HepG2 (cell line): ENCODE results near the gene CD81. TPM values are rescaled to one million over a fixed set of nuclear protein-coding genes. Genes with fewer than 3 reads are reported as not detected.

ENCODE experiments used
- ATAC-seq: fragments of 200-7000 bp; cut with Tn5 transposase; 3 replicates; pipeline ENCODE4 v1.9.1; 2020; ENCODE audit warnings: mild to moderate bottlenecking, moderate library complexity
- BruUV-seq: library from RNA; stranded (reverse); fragments of 400-500 nt; replicated peaks from 2 replicates; lab custom pipeline; 2021; lab: Mats Ljungman, UMichigan
- CTCF ChIA-PET: fragments of 300-600 bp; formaldehyde crosslinking; extraction: SDS; loops from one replicate; lab custom pipeline; 2021; ENCODE audit warnings: low total read pairs, inconsistent platforms, low intra/inter-chr PET ratio; lab: Yijun Ruan, JAX
- POLR2A ChIA-PET: fragments of 350-600 bp; sonication (Branson Sonifier 250); formaldehyde crosslinking; loops from one replicate; lab custom pipeline; 2020; ENCODE audit warnings: antibody characterized with exemption, inconsistent platforms; lab: Yijun Ruan, JAX
- DNase-seq: peaks from one replicate; pipeline ENCODE4 v3.0.0-alpha.2; 2015; ENCODE audit warnings: low spot score
- FAIRE-seq: peaks from 3 replicates; lab custom pipeline; 2011; peaks lifted over from hg19 to GRCh38; lab: Jason Lieb, UNC
- H2AFZ ChIP-seq: one replicate; pipeline ENCODE4 v1.6.1; 2011; ENCODE audit warnings: low read length, inconsistent platforms
- H3K27ac ChIP-seq: fragments of 300-600 bp; 3 replicates; pipeline ENCODE4 v1.8.0; 2011; ENCODE audit warnings: mixed run types, mild to moderate bottlenecking, mixed read lengths, low read length, inconsistent platforms; ENCODE audit not compliant: insufficient read depth; ENCODE audit errors: extremely low read length
- H3K27me3 ChIP-seq, 2 experiments: fragments of 200-600 bp in 1 of 2; 2 replicates in 1 of 2; 3 replicates in 1 of 2; pipeline versions ENCODE4 v1.6.0 to v1.8.0; 2011; ENCODE audit warnings: low read length in 2 of 2, mild to moderate bottlenecking in 2 of 2, moderate library complexity in 2 of 2, inconsistent platforms in 1 of 2; ENCODE audit not compliant: insufficient read depth in 2 of 2, control insufficient read depth in 1 of 2
- H3K36me3 ChIP-seq, 2 experiments: fragments of 200-600 bp in 1 of 2; replicated peaks in 1 of 2; 2 replicates in 1 of 2; 3 replicates in 1 of 2; pipeline versions ENCODE4 v1.5.1 to v1.8.0; 2011; ENCODE audit warnings: low read length in 2 of 2, inconsistent platforms in 1 of 2; ENCODE audit not compliant: insufficient read depth in 2 of 2, control insufficient read depth in 1 of 2
- H3K4me1 ChIP-seq: 2 replicates; pipeline ENCODE4 v1.5.1; 2012; ENCODE audit warnings: low read length, inconsistent platforms; ENCODE audit not compliant: insufficient read depth
- H3K4me2 ChIP-seq: 2 replicates; pipeline ENCODE4 v1.6.0; 2011; ENCODE audit warnings: low read depth, low read length, inconsistent platforms
- H3K4me3 ChIP-seq, 3 experiments: fragments of 200-600 bp in 1 of 3; sonication (generic), shearing (Covaris generic) in 1 of 3; replicated peaks in 1 of 3; 2 replicates each; pipeline ENCODE4 v1.5.1; 2011 to 2016; ENCODE audit warnings: low read length in 3 of 3, inconsistent platforms in 2 of 3, low read depth in 2 of 3, mild to moderate bottlenecking in 2 of 3, control low read depth in 1 of 3, mixed read lengths in 1 of 3; ENCODE audit not compliant: insufficient read depth in 1 of 3
- H3K79me2 ChIP-seq: one replicate; pipeline ENCODE4 v1.6.1; 2011; ENCODE audit warnings: low read length, inconsistent platforms; ENCODE audit not compliant: insufficient read depth
- H3K9ac ChIP-seq: 2 replicates; pipeline ENCODE4 v1.6.0; 2011; ENCODE audit warnings: mild to moderate bottlenecking, low read depth, low read length, inconsistent platforms; ENCODE audit not compliant: insufficient read depth
- H3K9me3 ChIP-seq: 2 replicates; pipeline ENCODE4 v1.5.1; 2012; ENCODE audit warnings: mild to moderate bottlenecking, low read length
- H4K20me1 ChIP-seq: 2 replicates; pipeline ENCODE4 v1.6.0; 2011; ENCODE audit warnings: inconsistent platforms, mild to moderate bottlenecking, low read length, moderate library complexity; ENCODE audit not compliant: insufficient read depth
- IKZF4 ChIP-seq: sonication (generic); formaldehyde crosslinking; IDR thresholded peaks from 2 replicates; pipeline ENCODE4 v1.5.1; 2020; ENCODE audit warnings: borderline replicate concordance, mild to moderate bottlenecking, low read depth, missing genetic modification reagents; ENCODE audit errors: not compliant biosample characterization
- MED13 ChIP-seq: sonication (generic); formaldehyde crosslinking; IDR thresholded peaks from 2 replicates; pipeline ENCODE4 v1.5.0; 2020; ENCODE audit warnings: missing genetic modification reagents
- SIX1 ChIP-seq: sonication (generic); formaldehyde crosslinking; IDR thresholded peaks from 2 replicates; pipeline ENCODE4 v1.4.0; 2020; ENCODE audit warnings: missing genetic modification reagents, borderline replicate concordance
- SRSF1 ChIP-seq: fragments of 200-400 bp; formaldehyde crosslinking; optimal IDR thresholded peaks from 2 replicates; pipeline ENCODE3; 2017; ENCODE audit warnings: mild to moderate bottlenecking, low read depth, low read length, moderate library complexity
- ZFP41 ChIP-seq: sonication (generic); formaldehyde crosslinking; IDR thresholded peaks from 2 replicates; pipeline ENCODE4 v1.4.0; 2020; ENCODE audit warnings: mild to moderate bottlenecking, missing genetic modification reagents, borderline replicate concordance
- ZNF124 ChIP-seq: sonication (generic); formaldehyde crosslinking; IDR thresholded peaks from 2 replicates; pipeline ENCODE4 v1.4.0; 2020; ENCODE audit warnings: missing genetic modification reagents
- ZNF17 ChIP-seq: sonication (generic); formaldehyde crosslinking; IDR thresholded peaks from 2 replicates; pipeline ENCODE4 v1.5.0; 2020; ENCODE audit warnings: mild to moderate bottlenecking, missing genetic modification reagents
- ZNF234 ChIP-seq: sonication (generic); formaldehyde crosslinking; conservative IDR thresholded peaks from 2 replicates; pipeline ENCODE4 v1.5.1; 2020; ENCODE audit warnings: mild to moderate bottlenecking, missing genetic modification reagents
- ZNF501 ChIP-seq: sonication (generic); formaldehyde crosslinking; IDR thresholded peaks from 2 replicates; pipeline ENCODE4 v1.5.1; 2020; ENCODE audit warnings: mild to moderate bottlenecking, moderate library complexity, missing genetic modification reagents
- WGBS: methylation state at CpG from one replicate; pipeline ENCODE4 v1.1.6; 2017; ENCODE audit warnings: low lambda C conversion rate; 5-methylcytosine and 5-hydroxymethylcytosine counted together
- in situ Hi-C: cut with HindIII; loops from 2 replicates; pipeline ENCODE4 v1.10.0; 2017; ENCODE audit warnings: low pct_unique_long_range_greater_than_20kb; ENCODE audit not compliant: extremely low pct_ligation_motif_present
- intact Hi-C: fragments of 100-400 bp; cut with micrococcal nuclease; formaldehyde crosslinking; loops from one replicate; pipeline ENCODE4 v1.10.0; 2022; ENCODE audit not compliant: unreplicated experiment
- polyA plus RNA-seq, 8 experiments: library from polyadenylated mRNA; depleted of rRNA in 3 of 8; stranded (reverse) in 7 of 8; unstranded in 1 of 8; fragments of >200 nt; fragmentation: Illumina TruSeq in 4 of 8; extraction: Trizol in 4 of 8; gene quantifications; 2 replicates each; pipeline versions ENCODE4 v1.2.1 to v1.2.3, GENCODE V29; 2011 to 2016; ENCODE audit warnings: low read depth in 4 of 8, missing spikeins in 1 of 8, mixed read lengths in 1 of 8; ENCODE audit not compliant: insufficient read depth in 1 of 8
- total RNA-seq, 5 experiments: library from RNA; depleted of rRNA; stranded (reverse); fragments of >200 nt; fragmentation: Illumina TruSeq; extraction: Trizol; gene quantifications; 2 replicates each; pipeline ENCODE4 v1.2.3, GENCODE V29; 2016; ENCODE audit warnings: low read depth in 1 of 5
- TF ChIP-seq, protein P1 (sequence below): sonication (generic); formaldehyde crosslinking; IDR thresholded peaks from 2 replicates; pipeline ENCODE4 v1.4.0; 2020; ENCODE audit warnings: missing genetic modification reagents, borderline replicate concordance
- TF ChIP-seq, protein P2 (sequence below): fragments of 450-650 bp; IDR thresholded peaks from 2 replicates; pipeline ENCODE4 v1.6.1; 2016
- TF ChIP-seq, protein P3 (sequence below): sonication (generic); formaldehyde crosslinking; IDR thresholded peaks from 2 replicates; pipeline ENCODE4 v1.4.0; 2020; ENCODE audit warnings: missing genetic modification reagents
- TF ChIP-seq, protein P4 (sequence below): conservative IDR thresholded peaks from 2 replicates; pipeline ENCODE4 v1.6.1; 2018; ENCODE audit warnings: missing genetic modification reagents
- TF ChIP-seq, protein P5 (sequence below): sonication (generic); formaldehyde crosslinking; IDR thresholded peaks from 2 replicates; pipeline ENCODE4 v1.8.0; 2022; ENCODE audit warnings: mild to moderate bottlenecking, missing genetic modification reagents, moderate library complexity

Gene CD81
- total and polyA plus RNA-seq, 2 of the 13 experiments (the other 11 are each of a cell fraction or from before 2014, with no cell fraction given): not detected

DNA sequence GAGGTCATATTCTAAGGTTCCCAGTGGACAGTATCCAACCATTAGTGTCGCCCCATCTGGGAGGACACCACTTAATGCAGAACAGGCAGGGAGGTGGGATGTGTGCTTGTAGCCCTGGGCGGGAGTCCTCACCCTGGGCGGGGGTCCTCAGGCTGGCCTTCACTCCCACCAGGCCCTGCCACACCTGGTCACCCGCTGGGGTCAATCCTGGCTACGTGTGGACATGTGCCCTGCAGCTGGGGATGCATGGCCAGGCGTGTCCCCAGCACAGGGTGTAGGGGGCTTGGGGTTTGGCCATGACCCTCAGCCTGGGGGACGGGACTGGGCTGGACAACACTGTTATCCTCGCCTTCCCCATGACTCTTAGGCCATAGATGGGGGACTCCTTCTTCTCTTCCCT, 48.4 kb downstream of the CD81 start:
- BruUV-seq: no TSS peak
- no peaks in the 10 kb centered on the region for H3K36me3 ChIP-seq
- no peak overlapping the region for H3K9ac ChIP-seq
- no peaks in the 10 kb centered on the region for H3K9me3 ChIP-seq
- FAIRE-seq (no peak), DNase-seq (no peak), ATAC-seq (no peak)
- no peaks in the 10 kb centered on the region for H3K79me2 ChIP-seq
- ChIA-PET POLR2A (no interaction called here), CTCF (no interaction called here)
- peaks cover 8% of the 10 kb centered on the region; the same call in 1 of the 2 replicates for H3K4me1 ChIP-seq
- H3K4me2 ChIP-seq: no peak overlapping the region
- peaks cover 15 to 58% of the 10 kb centered on the region in 2 experiments for H3K27me3 ChIP-seq
- H3K27ac ChIP-seq: no peak overlapping the region
- H2AFZ ChIP-seq: no peak overlapping the region
- H3K4me3 ChIP-seq: no peak overlapping the region
- H4K20me1 ChIP-seq: no peaks in the 10 kb centered on the region
- intact Hi-C loops: no loop called here
- 25% methylated on average over 6 of the region's 8 CpGs for WGBS
- in situ Hi-C loops: loop anchor here (5.0 to 10.0 kb wide), 2 partner anchors 107 to 269 kb away; partner anchors contain the start of gene KCNQ1OT1
- no peak for TF ChIP-seq ZFP41
- TF ChIP-seq SIX1 (CRISPR knock-in tag): no peak
- TF ChIP-seq, protein P1, sequence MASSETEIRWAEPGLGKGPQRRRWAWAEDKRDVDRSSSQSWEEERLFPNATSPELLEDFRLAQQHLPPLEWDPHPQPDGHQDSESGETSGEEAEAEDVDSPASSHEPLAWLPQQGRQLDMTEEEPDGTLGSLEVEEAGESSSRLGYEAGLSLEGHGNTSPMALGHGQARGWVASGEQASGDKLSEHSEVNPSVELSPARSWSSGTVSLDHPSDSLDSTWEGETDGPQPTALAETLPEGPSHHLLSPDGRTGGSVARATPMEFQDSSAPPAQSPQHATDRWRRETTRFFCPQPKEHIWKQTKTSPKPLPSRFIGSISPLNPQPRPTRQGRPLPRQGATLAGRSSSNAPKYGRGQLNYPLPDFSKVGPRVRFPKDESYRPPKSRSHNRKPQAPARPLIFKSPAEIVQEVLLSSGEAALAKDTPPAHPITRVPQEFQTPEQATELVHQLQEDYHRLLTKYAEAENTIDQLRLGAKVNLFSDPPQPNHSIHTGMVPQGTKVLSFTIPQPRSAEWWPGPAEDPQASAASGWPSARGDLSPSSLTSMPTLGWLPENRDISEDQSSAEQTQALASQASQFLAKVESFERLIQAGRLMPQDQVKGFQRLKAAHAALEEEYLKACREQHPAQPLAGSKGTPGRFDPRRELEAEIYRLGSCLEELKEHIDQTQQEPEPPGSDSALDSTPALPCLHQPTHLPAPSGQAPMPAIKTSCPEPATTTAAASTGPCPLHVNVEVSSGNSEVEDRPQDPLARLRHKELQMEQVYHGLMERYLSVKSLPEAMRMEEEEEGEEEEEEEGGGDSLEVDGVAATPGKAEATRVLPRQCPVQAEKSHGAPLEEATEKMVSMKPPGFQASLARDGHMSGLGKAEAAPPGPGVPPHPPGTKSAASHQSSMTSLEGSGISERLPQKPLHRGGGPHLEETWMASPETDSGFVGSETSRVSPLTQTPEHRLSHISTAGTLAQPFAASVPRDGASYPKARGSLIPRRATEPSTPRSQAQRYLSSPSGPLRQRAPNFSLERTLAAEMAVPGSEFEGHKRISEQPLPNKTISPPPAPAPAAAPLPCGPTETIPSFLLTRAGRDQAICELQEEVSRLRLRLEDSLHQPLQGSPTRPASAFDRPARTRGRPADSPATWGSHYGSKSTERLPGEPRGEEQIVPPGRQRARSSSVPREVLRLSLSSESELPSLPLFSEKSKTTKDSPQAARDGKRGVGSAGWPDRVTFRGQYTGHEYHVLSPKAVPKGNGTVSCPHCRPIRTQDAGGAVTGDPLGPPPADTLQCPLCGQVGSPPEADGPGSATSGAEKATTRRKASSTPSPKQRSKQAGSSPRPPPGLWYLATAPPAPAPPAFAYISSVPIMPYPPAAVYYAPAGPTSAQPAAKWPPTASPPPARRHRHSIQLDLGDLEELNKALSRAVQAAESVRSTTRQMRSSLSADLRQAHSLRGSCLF (CRISPR knock-in tag): no peak
- no peak for TF ChIP-seq ZNF234 (CRISPR knock-in tag)
- TF ChIP-seq, protein P2, sequence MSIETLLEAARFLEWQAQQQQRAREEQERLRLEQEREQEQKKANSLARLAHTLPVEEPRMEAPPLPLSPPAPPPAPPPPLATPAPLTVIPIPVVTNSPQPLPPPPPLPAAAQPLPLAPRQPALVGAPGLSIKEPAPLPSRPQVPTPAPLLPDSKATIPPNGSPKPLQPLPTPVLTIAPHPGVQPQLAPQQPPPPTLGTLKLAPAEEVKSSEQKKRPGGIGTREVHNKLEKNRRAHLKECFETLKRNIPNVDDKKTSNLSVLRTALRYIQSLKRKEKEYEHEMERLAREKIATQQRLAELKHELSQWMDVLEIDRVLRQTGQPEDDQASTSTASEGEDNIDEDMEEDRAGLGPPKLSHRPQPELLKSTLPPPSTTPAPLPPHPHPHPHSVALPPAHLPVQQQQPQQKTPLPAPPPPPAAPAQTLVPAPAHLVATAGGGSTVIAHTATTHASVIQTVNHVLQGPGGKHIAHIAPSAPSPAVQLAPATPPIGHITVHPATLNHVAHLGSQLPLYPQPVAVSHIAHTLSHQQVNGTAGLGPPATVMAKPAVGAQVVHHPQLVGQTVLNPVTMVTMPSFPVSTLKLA: no peak
- TF ChIP-seq SRSF1: no peak
- TF ChIP-seq, protein P3, sequence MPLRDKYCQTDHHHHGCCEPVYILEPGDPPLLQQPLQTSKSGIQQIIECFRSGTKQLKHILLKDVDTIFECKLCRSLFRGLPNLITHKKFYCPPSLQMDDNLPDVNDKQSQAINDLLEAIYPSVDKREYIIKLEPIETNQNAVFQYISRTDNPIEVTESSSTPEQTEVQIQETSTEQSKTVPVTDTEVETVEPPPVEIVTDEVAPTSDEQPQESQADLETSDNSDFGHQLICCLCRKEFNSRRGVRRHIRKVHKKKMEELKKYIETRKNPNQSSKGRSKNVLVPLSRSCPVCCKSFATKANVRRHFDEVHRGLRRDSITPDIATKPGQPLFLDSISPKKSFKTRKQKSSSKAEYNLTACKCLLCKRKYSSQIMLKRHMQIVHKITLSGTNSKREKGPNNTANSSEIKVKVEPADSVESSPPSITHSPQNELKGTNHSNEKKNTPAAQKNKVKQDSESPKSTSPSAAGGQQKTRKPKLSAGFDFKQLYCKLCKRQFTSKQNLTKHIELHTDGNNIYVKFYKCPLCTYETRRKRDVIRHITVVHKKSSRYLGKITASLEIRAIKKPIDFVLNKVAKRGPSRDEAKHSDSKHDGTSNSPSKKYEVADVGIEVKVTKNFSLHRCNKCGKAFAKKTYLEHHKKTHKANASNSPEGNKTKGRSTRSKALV (CRISPR knock-in tag): no peak
- TF ChIP-seq ZNF17 (CRISPR knock-in tag): no peak
- TF ChIP-seq ZNF124 (CRISPR knock-in tag): no peak
- TF ChIP-seq ZNF501 (CRISPR knock-in tag): no peak
- TF ChIP-seq, protein P4, sequence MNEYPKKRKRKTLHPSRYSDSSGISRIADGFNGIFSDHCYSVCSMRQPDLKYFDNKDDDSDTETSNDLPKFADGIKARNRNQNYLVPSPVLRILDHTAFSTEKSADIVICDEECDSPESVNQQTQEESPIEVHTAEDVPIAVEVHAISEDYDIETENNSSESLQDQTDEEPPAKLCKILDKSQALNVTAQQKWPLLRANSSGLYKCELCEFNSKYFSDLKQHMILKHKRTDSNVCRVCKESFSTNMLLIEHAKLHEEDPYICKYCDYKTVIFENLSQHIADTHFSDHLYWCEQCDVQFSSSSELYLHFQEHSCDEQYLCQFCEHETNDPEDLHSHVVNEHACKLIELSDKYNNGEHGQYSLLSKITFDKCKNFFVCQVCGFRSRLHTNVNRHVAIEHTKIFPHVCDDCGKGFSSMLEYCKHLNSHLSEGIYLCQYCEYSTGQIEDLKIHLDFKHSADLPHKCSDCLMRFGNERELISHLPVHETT (CRISPR knock-in tag): no peak
- no peak for TF ChIP-seq IKZF4
- no peak for TF ChIP-seq MED13
- TF ChIP-seq, protein P5, sequence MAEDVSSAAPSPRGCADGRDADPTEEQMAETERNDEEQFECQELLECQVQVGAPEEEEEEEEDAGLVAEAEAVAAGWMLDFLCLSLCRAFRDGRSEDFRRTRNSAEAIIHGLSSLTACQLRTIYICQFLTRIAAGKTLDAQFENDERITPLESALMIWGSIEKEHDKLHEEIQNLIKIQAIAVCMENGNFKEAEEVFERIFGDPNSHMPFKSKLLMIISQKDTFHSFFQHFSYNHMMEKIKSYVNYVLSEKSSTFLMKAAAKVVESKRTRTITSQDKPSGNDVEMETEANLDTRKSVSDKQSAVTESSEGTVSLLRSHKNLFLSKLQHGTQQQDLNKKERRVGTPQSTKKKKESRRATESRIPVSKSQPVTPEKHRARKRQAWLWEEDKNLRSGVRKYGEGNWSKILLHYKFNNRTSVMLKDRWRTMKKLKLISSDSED: no peak
